GM19238 (cell line): ENCODE measurements around the gene CDC42BPA.
"Not testable (repeated sequence)": the region's sequence is repeated elsewhere in the genome, so short reads cannot be mapped to it uniquely, and the experiment has no call there.

Experiments used
- DNase-seq: peaks from one replicate; pipeline ENCODE4 v3.0.0; 2011; ENCODE audit warnings: low spot score; ENCODE audit not compliant: insufficient read length

Gene CDC42BPA

DNA sequence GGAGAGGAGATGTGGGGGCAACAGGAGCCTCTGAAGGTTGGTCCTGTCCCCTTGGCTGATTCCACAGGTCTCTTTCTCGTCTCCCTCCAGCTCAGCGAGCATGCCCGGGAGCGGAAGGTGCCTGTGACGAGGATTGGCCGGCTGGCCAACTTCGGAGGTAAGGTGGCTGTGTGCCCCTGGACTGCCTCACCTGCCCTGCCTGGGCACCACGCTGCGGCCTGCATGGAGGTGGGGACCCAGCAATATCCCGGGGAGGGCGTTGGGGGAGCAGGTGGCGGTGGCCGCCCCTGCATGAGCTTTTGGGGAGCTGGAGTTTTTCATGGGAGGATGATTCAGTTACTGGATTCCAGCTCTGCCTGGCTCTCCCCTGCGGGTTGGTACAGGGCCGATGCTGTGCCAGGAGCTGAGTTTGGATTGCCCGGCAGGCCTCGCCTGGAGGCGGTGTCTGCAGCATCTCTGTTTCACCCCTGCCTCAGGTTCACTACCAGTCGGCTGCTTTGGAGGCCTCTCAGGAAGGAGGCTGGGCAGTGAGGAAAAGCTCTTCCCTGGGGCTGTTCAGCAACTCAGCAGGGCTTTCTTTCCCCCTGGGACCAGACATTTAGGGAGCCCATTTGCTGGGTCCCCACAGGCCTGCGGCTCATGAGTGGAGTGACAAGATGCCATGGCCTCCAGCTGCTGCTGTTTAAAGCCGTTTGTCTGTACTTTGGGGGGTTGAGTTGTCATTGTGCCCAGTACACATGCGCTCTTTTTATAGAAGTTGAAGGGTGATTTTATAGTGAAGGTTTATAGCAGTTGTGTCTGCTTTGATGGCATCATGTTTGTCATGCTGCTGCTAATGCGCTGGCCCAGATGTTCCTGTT is 352.5 kb downstream of the CDC42BPA start:
- DNase-seq = no peak

DNA sequence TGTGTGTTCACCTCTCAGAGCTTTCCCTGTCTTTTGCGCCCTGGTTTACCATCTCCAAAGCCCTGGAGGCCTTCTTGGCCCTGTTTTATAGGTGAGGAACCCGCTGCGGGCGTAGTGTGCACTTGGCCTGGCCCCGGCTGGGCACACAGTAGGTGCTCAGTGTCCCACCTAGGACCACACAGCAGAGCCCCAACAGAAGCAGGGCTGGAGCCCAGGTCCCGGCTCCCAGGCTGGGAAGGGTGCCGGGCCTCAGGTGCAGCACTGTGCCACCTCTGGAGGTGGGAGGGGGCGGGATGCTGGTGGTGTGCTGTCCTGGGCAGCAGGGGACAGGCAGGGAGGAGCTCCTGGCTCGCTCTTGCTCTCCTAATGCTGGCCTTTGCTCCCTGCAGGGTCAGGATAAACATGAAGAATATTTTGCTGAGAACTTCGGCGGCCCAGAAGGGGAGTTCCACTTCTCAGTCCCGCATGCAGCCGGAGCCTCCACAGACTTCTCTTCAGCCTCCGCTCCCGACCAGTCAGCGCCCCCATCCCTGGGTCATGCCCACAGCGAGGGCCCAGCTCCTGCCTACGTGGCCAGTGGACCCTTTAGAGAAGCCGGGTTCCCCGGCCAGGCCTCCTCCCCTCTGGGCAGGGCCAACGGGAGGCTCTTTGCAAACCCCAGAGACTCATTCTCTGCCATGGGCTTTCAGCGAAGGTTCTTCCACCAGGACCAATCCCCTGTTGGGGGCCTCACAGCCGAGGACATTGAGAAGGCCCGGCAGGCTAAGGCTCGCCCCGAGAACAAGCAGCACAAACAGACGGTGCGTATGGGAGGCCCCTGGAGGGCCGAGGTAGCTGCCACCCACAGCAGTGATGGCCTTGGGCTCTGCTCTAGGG is 353.4 kb downstream of the CDC42BPA start:
- DNase-seq = no peak

DNA sequence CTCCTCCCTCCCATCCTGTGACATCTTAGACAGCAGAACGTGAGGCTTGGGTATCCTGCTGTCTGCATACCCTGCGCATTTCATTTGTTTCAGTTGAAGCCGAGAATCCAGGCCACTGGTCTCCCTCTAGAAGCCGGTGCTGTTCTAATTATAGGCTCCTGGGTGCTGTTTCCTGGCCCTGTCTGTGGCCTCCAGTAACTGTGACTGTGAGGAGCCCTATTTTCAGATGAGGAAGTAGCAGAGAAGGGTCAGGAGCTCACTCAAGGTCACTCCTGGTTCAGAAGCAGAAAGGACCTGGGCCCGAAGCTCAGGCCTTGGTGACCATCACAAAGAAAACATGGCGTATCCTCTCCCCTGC is 354.2 kb downstream of the CDC42BPA start:
- DNase-seq = no peak

DNA sequence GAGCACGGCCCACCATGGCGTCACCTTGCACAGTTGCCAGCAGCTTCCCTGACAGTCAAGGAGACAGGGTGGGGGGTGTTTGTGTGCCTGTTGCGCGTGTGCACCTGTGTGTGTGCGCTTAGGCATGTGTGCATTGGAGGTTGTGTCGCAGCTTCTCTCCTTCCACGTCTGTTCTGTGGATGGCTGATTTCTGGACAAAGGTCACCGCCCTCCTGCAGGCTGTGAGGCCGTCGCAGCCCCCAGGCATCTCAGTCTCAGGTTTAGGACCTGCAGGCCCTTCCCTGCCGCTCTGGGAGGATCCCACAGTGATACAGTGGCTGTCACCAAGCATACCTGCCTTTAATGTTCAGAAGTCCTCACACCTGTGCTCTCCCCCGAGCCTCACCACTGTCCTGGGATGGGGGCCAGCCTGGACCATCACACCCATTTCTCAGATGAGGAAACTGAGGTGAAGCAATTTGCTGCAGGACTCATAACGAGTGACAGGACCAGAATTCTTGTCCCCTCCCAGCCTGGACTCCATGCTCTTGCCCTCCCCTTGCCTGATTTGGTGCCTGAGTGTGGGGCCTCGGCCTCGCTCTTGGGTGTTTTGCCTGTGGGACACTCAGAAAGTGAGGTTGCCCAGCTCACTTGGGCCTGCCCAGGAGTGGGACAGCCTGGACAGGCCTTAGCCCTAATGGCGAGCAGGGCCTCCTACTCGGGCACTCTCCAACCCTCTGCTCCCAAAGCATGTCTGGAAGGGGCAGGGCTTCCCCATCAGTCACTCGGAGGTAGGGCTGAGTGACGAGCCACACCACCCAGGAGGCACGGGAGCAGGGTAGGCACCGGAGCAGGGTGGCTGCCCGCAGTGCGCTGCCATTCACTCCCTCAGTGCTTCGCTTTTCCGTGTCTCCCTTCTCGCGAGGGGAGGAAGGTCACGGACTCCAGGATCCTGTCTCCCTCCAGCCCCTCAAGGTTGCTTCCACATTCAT is 355.6 kb downstream of the CDC42BPA start:
- DNase-seq = no peak

DNA sequence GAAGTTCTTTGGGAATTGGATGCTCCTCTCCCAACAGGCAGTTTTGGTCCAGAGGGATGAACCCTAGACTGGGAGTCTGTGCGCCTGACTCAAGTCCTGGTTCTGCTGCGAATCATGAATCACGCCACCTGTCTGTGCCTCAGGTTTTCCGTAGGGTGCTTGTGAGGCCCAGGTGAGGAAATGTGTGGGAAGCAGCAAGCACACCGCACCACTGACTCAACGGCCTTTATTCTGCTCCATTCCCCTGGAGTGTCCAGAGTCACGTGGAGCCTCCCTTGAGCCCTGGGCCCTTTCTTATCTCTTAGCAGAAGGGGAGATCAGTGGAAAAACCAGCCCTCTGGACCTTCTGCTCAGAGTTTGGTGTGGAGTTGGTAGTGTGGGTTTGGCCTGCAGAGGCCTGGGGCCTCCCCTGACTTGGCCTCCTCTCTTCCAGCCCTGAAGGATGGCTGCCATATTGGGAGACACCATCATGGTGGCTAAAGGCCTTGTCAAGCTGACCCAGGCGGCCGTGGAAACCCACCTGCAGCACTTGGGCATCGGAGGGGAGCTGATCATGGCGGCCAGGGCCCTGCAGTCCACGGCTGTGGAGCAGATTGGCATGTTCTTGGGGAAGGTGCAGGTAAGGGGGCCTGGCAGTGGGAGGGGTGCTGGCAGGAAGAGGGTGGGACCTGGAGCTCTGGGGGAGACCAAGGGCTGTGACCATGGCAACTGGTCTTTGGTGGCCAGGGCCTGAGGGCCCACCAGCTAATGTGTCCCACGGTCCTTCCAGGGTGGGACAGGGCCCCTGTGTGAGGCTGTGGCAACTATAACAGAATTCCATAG is 357.1 kb downstream of the CDC42BPA start:
- no peak for DNase-seq

DNA sequence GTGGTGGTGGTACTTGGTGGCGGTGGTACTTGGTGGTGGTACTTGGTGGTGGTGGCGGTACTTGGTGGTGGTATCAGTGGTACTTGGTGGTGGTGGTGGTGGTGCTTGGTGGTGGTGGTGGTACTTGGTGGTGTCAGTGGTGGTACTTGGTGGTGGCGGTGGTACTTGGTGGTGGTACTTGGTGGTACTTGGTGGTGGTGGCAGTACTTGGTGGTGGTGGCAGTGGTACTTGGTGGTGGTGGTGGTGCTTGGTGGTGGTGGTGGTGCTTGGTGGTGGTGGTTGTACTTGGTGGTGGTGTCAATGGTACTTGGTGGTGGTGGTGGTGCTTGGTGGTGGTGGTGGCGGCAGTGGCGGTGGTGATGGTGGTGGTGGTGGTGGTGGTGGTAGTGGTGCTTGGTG is 358.0 kb downstream of the CDC42BPA start:
- no peak for DNase-seq

DNA sequence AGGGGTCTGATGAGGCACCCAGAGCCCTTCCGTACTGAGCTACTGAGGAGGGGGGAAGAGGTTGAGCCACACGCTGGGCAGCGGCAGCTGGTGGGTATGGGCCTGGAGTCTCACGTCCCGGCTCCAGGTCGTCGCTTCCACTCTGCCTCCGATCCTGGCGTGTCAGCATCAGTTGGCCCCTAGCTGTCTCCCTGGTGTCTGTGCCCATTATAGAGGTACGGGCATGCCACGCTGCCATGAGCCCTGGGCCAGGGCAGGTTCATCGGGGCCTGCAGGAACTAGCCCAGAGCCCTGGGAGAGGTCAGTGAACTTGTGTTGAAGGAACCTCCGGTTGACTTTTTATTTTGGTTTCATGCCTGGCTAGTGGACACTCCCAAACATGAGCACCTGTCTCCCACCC is 360.0 kb downstream of the CDC42BPA start:
- DNase-seq = no peak

DNA sequence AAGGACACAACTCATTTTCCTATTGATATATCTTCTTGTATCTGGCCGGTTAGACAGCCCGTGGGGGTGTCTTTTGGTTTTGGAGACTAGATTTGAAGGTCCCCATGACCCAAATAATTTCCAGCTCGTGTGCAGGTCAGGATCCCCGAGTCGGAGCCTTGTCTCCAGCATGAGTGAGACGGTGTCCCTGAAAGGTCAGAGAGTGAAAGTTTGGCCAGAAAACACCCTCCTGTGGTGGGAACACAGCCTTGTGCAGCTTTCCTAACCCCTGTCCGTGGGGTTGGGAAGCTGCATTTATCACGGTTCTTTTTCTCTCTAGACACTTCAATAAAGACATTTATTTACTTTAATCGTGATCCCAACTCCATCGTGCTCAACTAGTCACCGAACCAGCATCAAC is 360.6 kb downstream of the CDC42BPA start:
- no peak for DNase-seq

DNA sequence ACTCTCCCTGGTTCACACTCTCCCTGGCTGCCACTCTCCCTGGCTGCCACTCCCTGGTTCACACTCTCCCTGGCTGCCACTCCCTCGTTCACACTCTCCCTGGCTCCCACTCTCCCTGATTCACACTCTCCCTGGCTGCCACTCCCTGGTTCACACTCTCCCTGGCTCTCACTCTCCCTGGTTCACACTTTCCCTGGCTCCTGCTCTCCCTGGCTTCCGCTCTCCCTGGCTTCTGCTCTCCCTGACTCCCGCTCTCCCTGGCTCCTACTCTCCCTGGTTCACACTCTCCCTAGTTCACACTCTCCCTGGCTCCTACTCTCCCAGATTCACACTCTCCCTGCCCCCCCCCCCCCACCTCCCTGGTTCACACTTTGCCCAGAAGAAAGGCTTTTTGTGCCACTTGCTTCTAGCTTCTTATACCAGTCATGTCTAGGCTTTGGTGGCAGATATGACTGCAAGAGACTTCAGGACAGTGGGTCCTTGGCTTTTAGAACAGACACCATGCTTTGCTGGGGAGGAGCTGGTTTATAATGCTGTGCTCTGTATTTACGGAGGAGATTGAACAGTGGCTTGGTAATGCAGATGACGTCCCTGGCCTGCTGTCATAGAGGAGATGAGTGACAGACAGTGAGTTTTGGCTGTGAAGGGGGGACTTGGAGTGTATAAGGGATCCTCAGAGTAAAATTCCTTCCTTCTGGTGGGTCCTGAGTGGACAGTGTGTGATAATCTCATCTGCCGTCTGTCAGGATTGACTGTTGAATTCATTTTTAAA is 361.2 kb downstream of the CDC42BPA start:
- no peak for DNase-seq

DNA sequence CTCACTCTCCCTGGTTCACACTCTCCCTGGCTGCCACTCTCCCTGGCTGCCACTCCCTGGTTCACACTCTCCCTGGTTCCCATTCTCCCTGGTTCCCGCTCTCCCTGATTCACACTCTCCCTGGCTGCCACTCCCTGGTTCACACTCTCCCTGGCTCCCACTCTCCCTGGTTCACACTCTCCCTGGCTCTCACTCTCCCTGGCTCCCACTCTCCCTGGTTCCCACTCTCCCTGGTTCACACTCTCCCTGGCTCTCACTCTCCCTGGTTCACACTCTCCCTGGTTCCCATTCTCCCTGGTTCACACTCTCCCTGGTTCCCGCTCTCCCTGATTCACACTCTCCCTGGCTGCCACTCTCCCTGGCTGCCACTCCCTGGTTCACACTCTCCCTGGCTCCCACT is 362.4 kb downstream of the CDC42BPA start:
- DNase-seq = not testable (repeated sequence)

DNA sequence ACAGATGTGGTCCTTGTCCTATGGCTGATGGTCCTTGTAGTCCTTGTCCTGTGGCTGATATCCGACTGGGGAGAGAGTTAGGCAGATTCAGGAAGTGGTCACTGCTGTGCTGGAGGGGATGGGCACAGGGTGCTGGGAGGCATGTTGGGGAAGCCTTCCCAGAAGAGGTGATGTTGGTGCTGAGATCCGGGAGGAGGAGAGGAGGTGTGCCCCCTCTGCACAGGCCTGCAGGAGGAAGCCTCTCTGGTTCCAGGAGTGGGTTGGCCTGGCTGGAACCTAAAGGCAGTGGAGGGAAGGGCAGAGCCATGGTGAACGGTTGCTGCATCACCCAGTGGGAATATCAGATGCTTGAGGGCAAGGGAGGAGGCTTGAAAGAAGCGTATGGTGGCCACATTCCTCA is 363.5 kb downstream of the CDC42BPA start:
- DNase-seq = no peak

DNA sequence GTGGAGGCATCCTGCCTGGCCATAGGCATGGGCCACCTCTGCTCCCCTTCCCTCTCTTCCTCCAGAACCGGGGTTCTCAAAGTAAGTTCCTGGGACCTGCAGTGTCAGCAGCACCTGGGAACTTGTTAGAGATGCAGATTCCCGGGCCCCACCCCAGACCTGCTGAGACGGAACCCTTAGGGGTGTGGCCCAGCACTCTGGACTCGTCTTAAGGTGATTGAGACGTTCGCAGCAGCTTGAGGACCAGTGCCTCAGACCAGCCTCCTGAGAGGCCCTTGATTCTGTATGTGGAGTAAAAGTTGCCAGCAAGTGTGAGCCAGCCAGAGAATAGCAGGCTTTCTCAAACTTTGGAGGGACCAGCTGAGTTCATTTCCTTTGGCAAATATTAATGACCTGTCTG is 364.0 kb downstream of the CDC42BPA start:
- no peak for DNase-seq

DNA sequence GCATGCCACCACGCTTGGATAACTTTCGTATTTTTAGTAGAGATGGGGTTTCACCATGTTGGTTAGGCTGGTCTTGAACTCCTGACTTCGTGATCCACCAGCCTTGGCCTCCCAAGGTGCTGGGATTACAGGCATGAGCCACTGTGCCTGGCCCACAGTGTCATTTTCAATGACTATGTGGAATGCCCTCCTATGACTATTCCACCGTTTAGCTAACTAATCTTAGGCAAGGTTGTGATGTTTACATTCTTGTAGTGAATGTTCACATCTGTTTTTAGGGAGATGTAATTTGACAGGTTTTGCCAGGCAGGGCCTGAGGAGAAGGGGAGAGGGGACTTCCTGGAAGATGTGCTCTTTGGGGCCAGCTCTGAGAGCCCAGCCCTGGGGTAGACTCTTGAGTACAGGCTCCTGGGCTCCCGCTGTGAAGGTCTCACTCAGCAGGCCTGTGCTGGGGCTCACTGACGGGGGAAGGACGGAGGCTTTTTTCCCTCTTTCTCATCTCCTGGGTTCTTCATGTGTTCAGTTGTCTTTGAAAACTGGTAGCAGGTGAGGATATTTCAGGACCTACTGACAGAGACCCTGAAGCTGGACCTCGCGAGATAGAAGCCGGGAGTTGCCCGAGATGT is 365.0 kb downstream of the CDC42BPA start:
- no peak for DNase-seq

DNA sequence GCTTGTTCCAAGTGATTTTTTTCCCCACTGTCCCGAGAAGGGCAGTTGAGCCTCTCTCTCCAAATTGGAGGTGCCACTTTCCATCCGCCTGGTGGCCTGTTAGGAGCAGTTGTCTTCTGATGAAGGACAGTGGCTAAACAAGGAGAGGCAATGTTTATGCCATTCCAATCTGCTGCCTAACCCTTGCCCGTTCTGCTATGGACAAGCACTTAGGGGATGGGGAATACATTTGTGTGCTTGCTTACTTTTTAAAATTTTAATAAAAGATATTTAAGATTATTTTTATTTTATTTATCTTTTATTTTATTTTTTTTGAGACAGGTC is 366.2 kb downstream of the CDC42BPA start:
- DNase-seq = no peak

DNA sequence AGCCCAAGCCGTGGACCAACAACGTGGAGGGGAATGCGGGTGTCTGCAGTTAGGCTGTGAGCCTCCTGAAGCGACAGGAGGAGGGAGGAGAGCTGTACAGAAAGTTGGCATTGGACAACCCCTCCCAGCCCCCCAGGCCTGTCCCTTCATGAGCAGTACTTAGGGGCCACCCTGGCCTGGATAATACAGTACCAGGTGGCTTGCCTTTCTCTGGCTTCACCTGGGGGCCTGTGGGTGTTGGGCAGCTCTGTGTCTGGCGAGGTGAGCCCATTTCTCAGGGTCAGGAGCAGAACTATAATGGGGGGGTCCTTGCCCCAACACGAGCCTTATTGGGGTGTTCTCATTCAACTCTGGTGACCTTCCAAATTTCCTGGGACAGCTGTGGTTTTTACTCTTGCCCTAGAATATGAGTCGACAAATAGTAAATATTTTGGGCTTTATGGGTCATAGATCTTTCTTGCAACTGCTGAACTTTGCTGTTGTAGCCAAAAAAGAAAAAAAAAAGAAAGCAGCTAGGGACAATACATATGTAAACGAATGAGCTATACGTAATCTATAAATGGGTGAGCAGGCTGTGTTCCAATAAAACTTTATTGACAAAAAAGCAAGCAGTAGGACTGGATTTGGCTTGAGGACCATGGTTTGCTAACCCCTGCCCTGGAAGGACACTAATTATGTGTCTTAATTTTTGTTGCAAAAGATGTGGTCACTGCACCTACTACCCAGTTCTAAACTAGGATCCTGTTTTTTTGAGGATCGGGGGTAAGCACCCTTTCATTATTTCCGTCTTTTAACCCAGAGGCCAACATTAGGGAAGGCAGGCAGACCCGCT is 366.8 kb downstream of the CDC42BPA start:
- DNase-seq = no peak

DNA sequence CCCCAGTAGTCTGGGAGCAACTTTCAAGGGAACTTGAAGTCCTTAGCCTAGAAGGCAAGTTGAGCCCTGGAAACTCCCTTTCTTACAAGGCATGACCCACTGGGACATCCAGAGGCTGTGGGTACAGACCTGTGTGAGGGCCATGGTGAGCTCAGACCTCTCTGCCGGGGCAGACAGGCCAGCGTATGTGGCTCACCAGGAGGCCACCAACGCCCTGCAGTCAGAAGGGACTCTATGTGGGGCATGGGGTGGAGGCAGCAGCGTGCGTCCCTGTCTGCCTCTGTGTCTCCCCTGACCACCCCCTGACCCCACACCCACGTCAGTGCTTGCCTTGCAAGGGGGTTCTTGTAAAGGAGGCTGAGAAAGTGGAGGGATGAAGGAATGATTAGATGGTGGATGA is 367.4 kb downstream of the CDC42BPA start:
- DNase-seq = no peak

DNA sequence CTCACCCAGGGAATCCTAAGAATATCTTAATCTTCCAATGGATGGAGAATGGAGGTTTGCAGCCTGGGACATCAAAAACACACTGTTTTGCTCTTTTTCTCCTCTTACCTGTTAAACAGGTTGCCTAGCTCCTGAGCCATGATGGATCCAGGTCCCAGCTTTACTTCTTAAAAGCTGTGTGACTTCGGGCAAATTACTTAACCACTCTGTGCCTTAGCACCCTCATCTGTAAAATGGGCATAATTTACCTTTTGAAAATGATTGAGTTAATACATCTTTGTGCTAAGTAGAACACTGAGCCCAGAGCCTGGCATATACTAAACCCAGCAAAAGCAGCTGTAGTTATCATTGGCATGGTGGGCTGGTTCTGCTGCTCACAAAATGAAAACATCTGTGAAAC is 368.0 kb downstream of the CDC42BPA start:
- no peak for DNase-seq

DNA sequence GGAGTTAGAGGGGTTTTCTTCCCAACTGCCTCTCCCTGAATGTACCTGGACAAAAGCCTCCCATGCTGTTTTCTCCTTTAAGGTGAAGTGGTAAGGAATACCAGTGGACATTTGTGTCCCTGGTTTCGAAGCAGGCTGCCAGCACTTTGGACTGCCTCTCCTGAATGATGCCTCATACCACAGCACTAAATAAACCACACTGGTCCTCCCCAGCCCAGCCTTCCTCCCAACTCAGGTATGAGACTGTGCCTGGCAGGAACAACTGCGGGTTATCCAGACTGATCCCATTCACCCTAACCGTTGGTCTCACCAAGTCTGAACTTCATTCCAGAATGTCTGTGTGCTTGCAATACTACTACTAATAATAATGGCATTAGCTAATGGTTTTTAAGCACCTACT is 368.9 kb downstream of the CDC42BPA start:
- no peak for DNase-seq

DNA sequence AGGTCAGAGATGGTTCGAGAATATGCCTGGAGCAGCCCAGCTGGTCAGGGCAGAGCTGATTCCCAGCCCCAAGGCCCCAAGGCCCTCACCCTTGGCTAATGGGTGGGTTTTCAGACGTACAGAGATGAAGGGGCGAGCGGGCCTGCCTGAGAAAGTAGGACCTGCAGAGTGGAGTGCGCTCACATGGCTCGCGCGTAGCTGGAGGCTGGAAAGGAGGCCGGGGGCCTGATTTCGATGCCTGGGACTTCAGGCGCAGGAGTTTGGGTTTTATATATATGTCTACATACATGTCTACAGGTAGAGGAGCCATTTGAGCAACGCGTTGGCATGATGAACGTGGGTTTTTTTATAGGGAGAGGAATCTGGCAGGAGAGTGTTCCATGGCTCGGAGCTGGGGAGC is 369.3 kb downstream of the CDC42BPA start:
- DNase-seq = no peak
